Measurements from ENCODE around the gene LRRC36. TPM values are rescaled to one million over a fixed set of nuclear protein-coding genes. Genes with fewer than 3 reads are reported as not detected.
A peak's percentile ranks its signal among the peaks of the same experiment; 100 is the strongest.

The LRRC36 gene
- total RNA-seq, 4 donors from 2014 or later, result 0.42 to 0.56 TPM; not detected in 2

DNA sequence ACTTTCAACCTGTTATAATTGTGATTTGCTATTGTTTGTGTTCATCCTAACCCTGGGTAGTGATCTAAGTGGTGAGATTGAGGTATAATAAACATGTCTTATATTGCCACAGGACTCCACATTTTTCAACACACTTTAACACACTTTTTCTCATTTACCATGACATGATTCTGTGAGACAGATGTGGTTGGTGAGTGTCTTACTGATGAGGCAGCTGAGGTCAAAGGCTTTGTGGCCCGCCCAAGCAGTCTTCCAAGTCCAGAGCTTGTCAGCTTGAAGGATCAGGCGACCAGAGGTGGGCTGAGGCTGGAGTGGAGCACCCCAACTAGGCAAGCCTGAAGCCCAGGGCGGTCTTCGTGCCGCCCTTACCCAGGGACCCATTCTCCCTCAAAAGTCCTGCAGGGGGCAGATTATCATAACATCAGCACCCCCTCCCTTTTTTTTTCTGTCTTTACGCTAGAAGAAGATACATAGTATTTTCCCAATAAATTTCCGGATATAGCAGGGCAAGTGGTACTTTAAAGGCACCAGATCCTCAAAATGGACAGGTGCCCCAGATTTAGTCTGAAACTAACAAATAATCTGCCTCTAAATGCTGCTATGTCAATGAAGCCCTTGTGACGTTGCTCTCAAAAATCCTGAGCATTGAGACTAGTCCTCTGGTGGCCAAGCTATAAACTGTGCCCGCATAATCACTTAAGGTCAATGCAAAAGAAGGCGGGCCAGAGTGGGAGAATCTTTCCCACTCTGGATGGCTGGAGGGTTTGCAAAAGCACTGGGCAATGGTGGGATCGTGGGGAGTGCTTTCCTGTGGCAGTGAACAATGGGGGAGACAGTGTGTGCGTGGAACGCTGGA, 21.2 kb upstream of the LRRC36 start:
- TF ChIP-seq POLR2AphosphoS5 (IDR thresholded peaks at IDR 0.05), result no peak
- TF ChIP-seq, protein P1, sequence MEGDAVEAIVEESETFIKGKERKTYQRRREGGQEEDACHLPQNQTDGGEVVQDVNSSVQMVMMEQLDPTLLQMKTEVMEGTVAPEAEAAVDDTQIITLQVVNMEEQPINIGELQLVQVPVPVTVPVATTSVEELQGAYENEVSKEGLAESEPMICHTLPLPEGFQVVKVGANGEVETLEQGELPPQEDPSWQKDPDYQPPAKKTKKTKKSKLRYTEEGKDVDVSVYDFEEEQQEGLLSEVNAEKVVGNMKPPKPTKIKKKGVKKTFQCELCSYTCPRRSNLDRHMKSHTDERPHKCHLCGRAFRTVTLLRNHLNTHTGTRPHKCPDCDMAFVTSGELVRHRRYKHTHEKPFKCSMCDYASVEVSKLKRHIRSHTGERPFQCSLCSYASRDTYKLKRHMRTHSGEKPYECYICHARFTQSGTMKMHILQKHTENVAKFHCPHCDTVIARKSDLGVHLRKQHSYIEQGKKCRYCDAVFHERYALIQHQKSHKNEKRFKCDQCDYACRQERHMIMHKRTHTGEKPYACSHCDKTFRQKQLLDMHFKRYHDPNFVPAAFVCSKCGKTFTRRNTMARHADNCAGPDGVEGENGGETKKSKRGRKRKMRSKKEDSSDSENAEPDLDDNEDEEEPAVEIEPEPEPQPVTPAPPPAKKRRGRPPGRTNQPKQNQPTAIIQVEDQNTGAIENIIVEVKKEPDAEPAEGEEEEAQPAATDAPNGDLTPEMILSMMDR (IDR thresholded peaks at IDR 0.05), result no peak
- no peak for TF ChIP-seq POLR2A (IDR thresholded peaks at IDR 0.05)
- TF ChIP-seq EP300 (IDR thresholded peaks at IDR 0.05), result no peak
- Histone ChIP-seq H3K36me3 (no peaks in the 10 kb centered on the region), H3K4me3 (no peak overlapping the region), H3K27ac (no peak overlapping the region), H3K4me1 (peaks cover 15% of the 10 kb centered on the region), H3K9me3 (no peaks in the 10 kb centered on the region), H3K27me3 (no peaks in the 10 kb centered on the region)
- peak in 1 of 2 donors; percentile 30 for DNase-seq (ENCODE audit: low spot score in 2 of 2)
- 91% methylated on average over 13 of the region's 13 CpGs for WGBS

GRCh38 chr16:67310561-67310960, 16.1 kb upstream of the LRRC36 start:
- Histone ChIP-seq H3K9me3 (no peaks in the 10 kb centered on the region), H3K4me1 (no peaks in the 10 kb centered on the region), H3K36me3 (no peaks in the 10 kb centered on the region), H3K27ac (no peak overlapping the region), H3K4me3 (no peak overlapping the region), H3K27me3 (no peaks in the 10 kb centered on the region)
- DNase-seq (ENCODE audit: low spot score in 2 of 2), result no peak
- WGBS, result 95% methylated on average over 3 of the region's 3 CpGs
- TF ChIP-seq POLR2A (IDR thresholded peaks at IDR 0.05), result no peak
- TF ChIP-seq, protein P1 (IDR thresholded peaks at IDR 0.05), result no peak
- no peak for TF ChIP-seq POLR2AphosphoS5 (IDR thresholded peaks at IDR 0.05)
- TF ChIP-seq EP300 (IDR thresholded peaks at IDR 0.05), result no peak

DNA sequence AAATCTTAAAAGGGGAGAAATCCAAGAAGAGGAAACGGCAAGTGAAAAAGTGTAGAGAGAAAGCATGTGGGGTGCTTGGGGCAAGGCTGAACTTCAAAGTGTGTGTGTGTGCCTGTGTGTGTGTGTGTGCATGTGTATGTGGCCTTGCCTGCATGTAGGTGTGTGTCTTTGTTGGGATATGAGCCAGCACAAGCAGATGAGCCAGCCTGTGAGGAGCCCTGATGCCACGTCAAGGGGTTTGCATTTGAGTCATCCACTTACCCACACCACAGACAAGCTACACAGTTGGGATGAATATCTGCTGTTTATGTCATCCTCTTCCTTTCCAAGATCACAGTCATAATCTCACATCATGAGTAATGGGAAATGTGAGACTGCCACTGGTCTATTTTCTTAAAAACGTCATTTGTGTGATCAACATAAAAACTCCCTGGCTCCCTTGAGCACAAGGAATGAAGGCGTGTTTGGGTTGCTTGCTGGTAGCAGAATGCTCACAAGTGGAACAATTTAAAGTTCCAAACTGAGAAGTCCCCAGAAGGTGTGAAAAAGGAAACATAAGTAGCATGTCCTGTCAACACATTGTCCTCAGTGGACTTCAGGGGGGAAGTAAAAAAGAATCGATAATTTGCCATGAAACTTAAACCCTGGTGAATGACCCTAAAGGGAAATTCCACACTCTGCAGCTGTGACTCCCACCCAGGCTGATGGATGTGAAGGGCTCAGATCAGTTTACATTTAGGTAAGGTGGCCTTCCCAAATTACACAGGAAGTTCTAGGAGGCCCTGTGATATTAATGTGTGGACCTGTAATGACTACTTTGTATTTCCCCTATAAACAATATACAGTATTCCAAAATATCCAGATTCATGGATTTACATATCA, 14.8 kb upstream of the LRRC36 start:
- Histone ChIP-seq H3K27ac (peak overlapping the region; percentile 40), H3K27me3 (no peaks in the 10 kb centered on the region), H3K36me3 (no peaks in the 10 kb centered on the region), H3K4me1 (no peaks in the 10 kb centered on the region), H3K4me3 (no peak overlapping the region), H3K9me3 (no peaks in the 10 kb centered on the region)
- DNase-seq (ENCODE audit: low spot score in 2 of 2), result no peak
- TF ChIP-seq, protein P1 (IDR thresholded peaks at IDR 0.05), result no peak
- TF ChIP-seq POLR2A (IDR thresholded peaks at IDR 0.05) (no peak), POLR2AphosphoS5 (IDR thresholded peaks at IDR 0.05) (no peak), EP300 (IDR thresholded peaks at IDR 0.05) (no peak)
- whole genome bisulfite sequencing, result 31% methylated on average over 5 of the region's 5 CpGs

- Histone ChIP-seq H3K4me1 (no peaks in the 10 kb centered on the region), H3K36me3 (no peaks in the 10 kb centered on the region), H3K27me3 (peaks cover 2% of the 10 kb centered on the region), H3K27ac (no peak overlapping the region), H3K4me3 (no peak overlapping the region), H3K9me3 (no peaks in the 10 kb centered on the region)
- no peak for DNase-seq (ENCODE audit: low spot score in 2 of 2)
- TF ChIP-seq, protein P1 (IDR thresholded peaks at IDR 0.05), result no peak
- no peak for TF ChIP-seq EP300 (IDR thresholded peaks at IDR 0.05)
These were observed 13.9 kb upstream of the LRRC36 start for GRCh38 chr16:67312719-67313118.

- Histone ChIP-seq H3K4me1 (no peaks in the 10 kb centered on the region), H3K4me3 (no peak overlapping the region), H3K36me3 (no peaks in the 10 kb centered on the region), H3K27ac (no peak overlapping the region), H3K9me3 (no peaks in the 10 kb centered on the region), H3K27me3 (peaks cover 2% of the 10 kb centered on the region)
- DNase-seq (ENCODE audit: low spot score in 2 of 2), result no peak
- TF ChIP-seq POLR2AphosphoS5 (IDR thresholded peaks at IDR 0.05) (no peak), POLR2A (IDR thresholded peaks at IDR 0.05) (no peak), EP300 (IDR thresholded peaks at IDR 0.05) (no peak)
- TF ChIP-seq, protein P1 (IDR thresholded peaks at IDR 0.05), result no peak
These were observed 8.8 kb upstream of the LRRC36 start for GRCh38 chr16:67317853-67318252.
